ENCODE data around the gene RPL21.
A peak's percentile ranks its signal among the peaks of the same experiment; 100 is the strongest.
"Not testable (repeated sequence)": the region's sequence is repeated elsewhere in the genome, so short reads cannot be mapped to it uniquely, and the experiment has no call there.

RPL21 gene

GRCh38 chr13:27251166-27252091, at the start of gene RPL21:
RPL21 (plus strand) TSS chr13:27251558; CDS start chr13:27253777, 2,219 bp downstream.
- peak; percentile 80 for DNase-seq

GRCh38 chr13:27201661-27202060, 49.7 kb upstream of the RPL21 start:
- DNase-seq: no peak

- DNase-seq: no peak
Measured at GRCh38 chr13:27203186-27203585, 48.2 kb upstream of the RPL21 start.

GRCh38 chr13:27203854-27204253, 47.5 kb upstream of the RPL21 start:
- no peak for DNase-seq

- DNase-seq: no peak
Measured at GRCh38 chr13:27208514-27208913, 42.8 kb upstream of the RPL21 start.

- no peak for DNase-seq
Measured at GRCh38 chr13:27211271-27211670, 40.1 kb upstream of the RPL21 start.

GRCh38 chr13:27211771-27212364, 39.5 kb upstream of the RPL21 start:
- DNase-seq: no peak

- not testable (repeated sequence) for DNase-seq
Measured at GRCh38 chr13:27213386-27213785, 38.0 kb upstream of the RPL21 start.

GRCh38 chr13:27217791-27218190, 33.6 kb upstream of the RPL21 start:
- not testable (repeated sequence) for DNase-seq

GRCh38 chr13:27218861-27219260, 32.5 kb upstream of the RPL21 start:
- DNase-seq: not testable (repeated sequence)

- DNase-seq: no peak
Measured at GRCh38 chr13:27219611-27220010, 31.7 kb upstream of the RPL21 start.

GRCh38 chr13:27222100-27222499, 29.3 kb upstream of the RPL21 start:
- DNase-seq: not testable (repeated sequence)

GRCh38 chr13:27226991-27227390, 24.4 kb upstream of the RPL21 start:
- DNase-seq: no peak

- no peak for DNase-seq
Measured at GRCh38 chr13:27228131-27228530, 23.2 kb upstream of the RPL21 start.

- no peak for DNase-seq
Measured at GRCh38 chr13:27229642-27230041, 21.7 kb upstream of the RPL21 start.

- DNase-seq: no peak
Measured at GRCh38 chr13:27233964-27234363, 17.4 kb upstream of the RPL21 start.

GRCh38 chr13:27236478-27236877, 14.9 kb upstream of the RPL21 start:
- no peak for DNase-seq

GRCh38 chr13:27242702-27243101, 8.7 kb upstream of the RPL21 start:
- DNase-seq: no peak

GRCh38 chr13:27245610-27246009, 5.7 kb upstream of the RPL21 start:
- no peak for DNase-seq

- no peak for DNase-seq
Measured at GRCh38 chr13:27250833-27251165, 559 bp upstream of the RPL21 start.

- no peak for DNase-seq
Measured at GRCh38 chr13:27252467-27252866, 1.1 kb downstream of the RPL21 start.

- no peak for DNase-seq
Measured at GRCh38 chr13:27257233-27257568, 5.8 kb downstream of the RPL21 start.

- no peak for DNase-seq
Measured at GRCh38 chr13:27257648-27258253, 6.4 kb downstream of the RPL21 start.
